ENCODE data around the gene LRP10.
"Not testable (repeated sequence)": the region's sequence is repeated elsewhere in the genome, so short reads cannot be mapped to it uniquely, and the experiment has no call there.

- TF ChIP-seq, protein P1, sequence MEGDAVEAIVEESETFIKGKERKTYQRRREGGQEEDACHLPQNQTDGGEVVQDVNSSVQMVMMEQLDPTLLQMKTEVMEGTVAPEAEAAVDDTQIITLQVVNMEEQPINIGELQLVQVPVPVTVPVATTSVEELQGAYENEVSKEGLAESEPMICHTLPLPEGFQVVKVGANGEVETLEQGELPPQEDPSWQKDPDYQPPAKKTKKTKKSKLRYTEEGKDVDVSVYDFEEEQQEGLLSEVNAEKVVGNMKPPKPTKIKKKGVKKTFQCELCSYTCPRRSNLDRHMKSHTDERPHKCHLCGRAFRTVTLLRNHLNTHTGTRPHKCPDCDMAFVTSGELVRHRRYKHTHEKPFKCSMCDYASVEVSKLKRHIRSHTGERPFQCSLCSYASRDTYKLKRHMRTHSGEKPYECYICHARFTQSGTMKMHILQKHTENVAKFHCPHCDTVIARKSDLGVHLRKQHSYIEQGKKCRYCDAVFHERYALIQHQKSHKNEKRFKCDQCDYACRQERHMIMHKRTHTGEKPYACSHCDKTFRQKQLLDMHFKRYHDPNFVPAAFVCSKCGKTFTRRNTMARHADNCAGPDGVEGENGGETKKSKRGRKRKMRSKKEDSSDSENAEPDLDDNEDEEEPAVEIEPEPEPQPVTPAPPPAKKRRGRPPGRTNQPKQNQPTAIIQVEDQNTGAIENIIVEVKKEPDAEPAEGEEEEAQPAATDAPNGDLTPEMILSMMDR (IDR thresholded peaks at IDR 0.05), result not testable (repeated sequence)
- not testable (repeated sequence) for TF ChIP-seq POLR2AphosphoS5 (IDR thresholded peaks at IDR 0.05)
Measured at GRCh38 chr14:22854296-22854695, 17.2 kb upstream of the LRP10 start.

Data from upper lobe of left lung (tissue), 4 donors.